Uterus (tissue), 2 donors: ENCODE measurements around the gene ABCB10.

ENCODE experiments used
- CTCF ChIP-seq, 4 experiments: fragments of 200-600 bp in 2 of 4; fragments of 450-650 bp in 2 of 4; sonication (generic) in 2 of 4; IDR thresholded peaks; one replicate each; pipeline ENCODE4 v1.5.1; 2016 to 2019; ENCODE audit warnings: antibody characterized with exemption in 4 of 4, mild to moderate bottlenecking in 2 of 4, moderate library complexity in 1 of 4
- POLR2A ChIP-seq, 2 donors: fragments of 450-650 bp; IDR thresholded peaks; one replicate each; pipeline ENCODE4 v1.6.1; 2016; ENCODE audit warnings: antibody characterized with exemption in 2 of 2, mild to moderate bottlenecking in 1 of 2, moderate library complexity in 1 of 2

DNA sequence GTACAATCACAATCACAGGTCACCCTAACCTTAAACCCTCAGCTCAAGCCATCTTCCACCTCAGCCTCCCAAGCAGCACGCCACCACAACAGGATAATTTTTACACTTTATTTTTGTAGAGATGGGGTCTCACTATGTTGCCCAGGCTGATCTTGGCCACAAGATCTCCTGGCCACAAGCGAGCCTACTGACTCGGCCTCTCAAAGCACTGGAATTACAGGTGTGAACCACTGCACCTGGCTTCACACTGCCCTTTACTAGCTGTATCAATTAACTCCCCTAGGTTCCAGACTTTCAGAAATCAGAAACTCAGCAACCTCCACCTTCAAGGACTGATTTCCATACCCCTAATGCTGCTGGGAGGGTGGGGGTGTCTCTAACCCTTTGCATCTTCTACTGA, 87.3 kb downstream of the ABCB10 start:
- TF ChIP-seq POLR2A (IDR thresholded peaks at IDR 0.05) (no peak), CTCF (IDR thresholded peaks at IDR 0.05) (no peak)
